HT-29 (cell line): ENCODE measurements around the gene CXorf51B. TPM values are rescaled to one million over a fixed set of nuclear protein-coding genes. Genes with fewer than 3 reads are reported as not detected.
"Not testable (repeated sequence)": the region's sequence is repeated elsewhere in the genome, so short reads cannot be mapped to it uniquely, and the experiment has no call there.

Experiments
- DNase-seq: peaks from one replicate; pipeline ENCODE4 v3.0.0-alpha.2; 2015; ENCODE audit warnings: low spot score
- total RNA-seq: library from RNA; depleted of rRNA; stranded (reverse); fragments of >200 nt; shearing (Covaris generic); gene quantifications from 2 replicates; pipeline ENCODE4 v1.2.3, GENCODE V29; 2014; rRNA removed

CXorf51B gene
- total RNA-seq: not detected in 2 replicates

DNA sequence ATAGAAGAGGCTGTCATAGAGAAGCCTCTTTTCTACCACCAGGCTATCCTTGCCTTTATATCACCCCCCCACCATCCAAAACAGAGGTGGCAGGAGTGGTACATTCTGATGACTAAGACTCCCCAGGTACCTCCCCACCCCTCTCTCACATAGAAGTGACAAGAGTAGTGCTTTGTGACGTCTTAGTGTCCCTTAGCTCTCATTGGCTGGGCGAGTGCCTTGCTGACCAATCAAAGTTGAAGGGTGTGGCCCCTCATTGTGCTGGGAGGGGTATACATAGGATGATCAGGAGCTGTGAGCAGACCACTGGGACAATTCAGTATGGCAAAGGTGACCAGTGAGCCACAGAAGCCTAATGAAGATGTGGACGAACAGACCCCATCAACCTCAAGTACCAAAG, at the start of gene CXorf51B:
Gene CXorf51B, plus strand, starts transcription at position 301 of the 400 bp plus-strand sequence. Its CDS starts 21 bp downstream, at position 322.
- DNase-seq: not testable (repeated sequence)

- not testable (repeated sequence) for DNase-seq
Measured at GRCh38 chrX:146814644-146815043, 5.1 kb downstream of the CXorf51B start, which contains the start of gene CXorf51A. Gene CXorf51A, minus strand, starts transcription at chrX:146814744. Its CDS starts 21 bp downstream, at chrX:146814723.

- DNase-seq: no peak
Measured at GRCh38 chrX:146831994-146832393, 22.4 kb downstream of the CXorf51B start.

DNA sequence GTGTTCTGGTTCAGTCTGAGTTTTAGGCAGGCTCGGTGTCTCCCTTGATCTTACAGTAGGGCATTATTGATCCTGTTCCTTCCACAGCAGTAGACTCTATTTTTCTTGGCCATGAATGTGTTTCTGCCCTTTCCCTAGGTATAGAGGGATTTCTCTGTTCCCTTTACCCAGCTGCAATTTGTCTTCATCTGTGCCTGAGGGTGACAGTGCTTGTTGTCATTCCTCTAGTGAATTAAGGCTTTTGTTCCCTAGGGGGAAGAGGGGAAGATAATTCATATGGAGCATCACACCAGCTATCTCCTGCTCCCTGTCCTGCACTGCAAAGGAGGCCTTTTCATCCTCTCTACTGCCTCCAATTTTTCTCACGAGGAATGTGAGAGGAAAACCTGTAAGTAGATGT, 44.7 kb downstream of the CXorf51B start:
- no peak for DNase-seq

Other genes starting within 250 kb of the CXorf51B start
- gene CXorf51A, start 5.0 kb downstream of the CXorf51B start, total RNA-seq: not detected in 2 replicates